ENCODE measurements around the gene PSEN1.

- TF ChIP-seq KDM1A (IDR thresholded peaks at IDR 0.05; ENCODE audit: low read depth) (no peak), CTCF (IDR thresholded peaks at IDR 0.05) (no peak), HOXA7 (CRISPR knock-in tag; IDR thresholded peaks at IDR 0.05) (no peak), RAD21 (conservative IDR thresholded peaks at IDR 0.05 in 1 of 2, IDR thresholded peaks at IDR 0.05 in 1 of 2) (no peak), MAZ (IDR thresholded peaks at IDR 0.05; ENCODE audit: borderline replicate concordance, low read depth, low read length) (no peak), ESRRA (IDR thresholded peaks at IDR 0.05; ENCODE audit: borderline replicate concordance, low read length) (no peak), SREBF2 (IDR thresholded peaks at IDR 0.05) (no peak), CEBPB (IDR thresholded peaks at IDR 0.05) (no peak), ELK1 (IDR thresholded peaks at IDR 0.05; ENCODE audit: low read depth, low read length) (no peak)
Measured at GRCh38 chr14:73133795-73134194, 2.5 kb upstream of the PSEN1 start.
